GM18870 (cell line): Measurements from ENCODE around the gene RFXANK.
A peak's percentile ranks its signal among the peaks of the same experiment; 100 is the strongest.
"Not testable (repeated sequence)": the region's sequence is repeated elsewhere in the genome, so short reads cannot be mapped to it uniquely, and the experiment has no call there.

Source experiments
- ATAC-seq: cut with Tn5 transposase; IDR thresholded peaks from one replicate; pipeline ENCODE4 v1.9.1; 2021; ENCODE audit warnings: moderate library complexity; ENCODE audit not compliant: unreplicated experiment

RFXANK gene

GRCh38 chr19:19192078-19192882 is at the start of gene RFXANK, which contains the start of gene BORCS8:
RFXANK (plus strand) TSS chr19:19192258; CDS start chr19:19193947, 1,689 bp downstream.
BORCS8 (minus strand) TSS chr19:19192152; CDS start chr19:19192117, 35 bp downstream.
- peak; percentile 73 for ATAC-seq

DNA sequence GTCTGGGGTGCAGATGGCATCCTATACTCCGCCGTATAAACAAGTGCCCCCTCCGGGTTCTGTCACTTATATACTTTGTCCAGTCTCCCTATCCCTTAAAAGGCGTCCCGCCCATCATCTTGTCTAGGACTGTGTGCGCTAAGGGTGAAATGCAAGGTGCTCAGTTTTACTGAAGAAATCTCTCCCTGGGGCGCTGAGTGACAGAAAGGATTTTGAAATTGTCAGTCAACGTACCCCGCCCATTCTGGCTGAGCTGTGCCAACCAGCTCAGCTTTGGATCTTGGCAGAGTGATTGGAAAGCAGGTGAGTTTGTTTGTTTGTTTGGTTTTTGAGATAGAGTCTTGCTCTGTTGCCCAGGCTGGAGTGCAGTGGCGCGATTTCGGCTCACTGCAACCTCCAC is 49.7 kb upstream of the RFXANK start:
- no peak for ATAC-seq

GRCh38 chr19:19145281-19145680 is 46.8 kb upstream of the RFXANK start:
- no peak for ATAC-seq

- ATAC-seq, result no peak
Measured at GRCh38 chr19:19145684-19146608, 46.1 kb upstream of the RFXANK start.

DNA sequence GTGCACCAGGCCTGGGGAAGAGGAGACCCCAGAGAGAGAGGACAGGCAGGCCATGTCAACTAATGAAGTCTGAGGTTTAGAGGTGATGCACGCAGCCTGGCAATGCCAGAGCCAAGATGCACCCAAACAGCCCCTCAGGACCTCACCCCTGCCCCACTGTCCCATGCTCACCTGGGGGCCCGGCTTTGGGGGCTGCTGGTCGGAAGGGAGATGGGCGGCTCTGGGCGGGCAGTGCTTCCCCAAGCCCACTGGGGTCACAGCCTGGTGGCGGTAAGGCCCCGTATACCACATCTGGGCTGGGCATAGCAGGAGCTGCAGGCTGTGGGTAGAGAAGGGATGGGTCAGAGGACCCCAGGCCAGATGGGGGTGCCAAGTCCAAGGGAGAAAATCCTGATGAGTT is 45.2 kb upstream of the RFXANK start:
- no peak for ATAC-seq

- ATAC-seq, result no peak
Measured at GRCh38 chr19:19147344-19147743, 44.7 kb upstream of the RFXANK start.

GRCh38 chr19:19148504-19148903 is 43.6 kb upstream of the RFXANK start:
- ATAC-seq, result not testable (repeated sequence)

DNA sequence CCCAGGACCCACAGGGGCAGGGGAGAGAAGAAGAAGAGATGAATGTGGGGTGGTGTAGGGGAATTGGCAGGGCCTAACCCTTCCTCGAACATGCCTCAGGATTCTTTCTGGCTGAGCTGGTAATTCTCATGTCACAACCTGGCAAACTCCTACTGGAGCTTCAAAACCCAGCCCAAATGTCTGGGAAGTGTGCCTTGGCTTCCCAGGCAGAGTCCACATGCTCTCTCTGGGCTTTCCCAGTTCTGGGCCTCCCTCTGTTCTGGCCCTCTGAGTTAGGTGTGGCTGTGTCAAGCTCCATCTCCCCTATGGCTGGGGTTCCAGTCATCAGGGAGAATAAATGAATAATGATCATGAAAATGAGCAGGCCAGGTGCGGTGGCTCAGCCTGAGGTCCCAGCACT is 42.6 kb upstream of the RFXANK start:
- ATAC-seq, result no peak

GRCh38 chr19:19151418-19151817 is 40.6 kb upstream of the RFXANK start:
- ATAC-seq, result peak; percentile 42

- ATAC-seq, result no peak
Measured at GRCh38 chr19:19152668-19153384, 39.2 kb upstream of the RFXANK start.

DNA sequence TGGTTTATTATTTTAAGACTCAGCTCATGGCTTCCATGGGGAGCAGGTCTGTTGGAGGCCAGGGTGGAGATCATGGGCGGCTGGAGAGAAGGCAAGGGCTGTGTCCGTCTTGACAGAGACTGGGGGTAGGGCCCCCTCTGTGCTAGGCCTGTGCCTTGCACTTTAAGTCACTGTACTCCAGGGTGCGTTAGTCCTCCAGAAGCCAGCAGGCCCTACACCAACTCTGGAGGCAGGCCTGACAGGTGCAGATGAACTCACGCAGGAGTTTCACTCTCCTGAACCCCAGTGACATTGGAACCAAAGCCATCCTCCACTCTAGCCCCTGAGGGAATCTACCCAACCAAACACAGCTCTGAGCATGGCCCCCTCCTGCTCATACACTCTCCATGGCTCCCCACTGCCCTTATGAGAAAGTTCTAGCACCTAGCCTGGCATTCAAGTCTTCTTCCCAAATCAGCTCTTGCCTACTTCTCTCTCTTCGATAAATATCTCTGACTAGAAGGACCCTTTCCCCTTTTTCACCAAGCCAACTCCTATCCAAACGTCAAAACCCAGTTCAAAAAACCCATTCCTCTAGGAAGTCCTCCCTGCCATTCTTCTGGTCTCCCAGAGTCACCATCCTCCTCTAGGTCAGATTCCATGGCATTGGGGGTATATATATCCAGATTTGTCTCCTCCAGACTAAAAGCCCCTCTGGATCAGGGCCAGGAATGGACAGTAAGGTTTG is 37.1 kb upstream of the RFXANK start:
- ATAC-seq, result no peak

DNA sequence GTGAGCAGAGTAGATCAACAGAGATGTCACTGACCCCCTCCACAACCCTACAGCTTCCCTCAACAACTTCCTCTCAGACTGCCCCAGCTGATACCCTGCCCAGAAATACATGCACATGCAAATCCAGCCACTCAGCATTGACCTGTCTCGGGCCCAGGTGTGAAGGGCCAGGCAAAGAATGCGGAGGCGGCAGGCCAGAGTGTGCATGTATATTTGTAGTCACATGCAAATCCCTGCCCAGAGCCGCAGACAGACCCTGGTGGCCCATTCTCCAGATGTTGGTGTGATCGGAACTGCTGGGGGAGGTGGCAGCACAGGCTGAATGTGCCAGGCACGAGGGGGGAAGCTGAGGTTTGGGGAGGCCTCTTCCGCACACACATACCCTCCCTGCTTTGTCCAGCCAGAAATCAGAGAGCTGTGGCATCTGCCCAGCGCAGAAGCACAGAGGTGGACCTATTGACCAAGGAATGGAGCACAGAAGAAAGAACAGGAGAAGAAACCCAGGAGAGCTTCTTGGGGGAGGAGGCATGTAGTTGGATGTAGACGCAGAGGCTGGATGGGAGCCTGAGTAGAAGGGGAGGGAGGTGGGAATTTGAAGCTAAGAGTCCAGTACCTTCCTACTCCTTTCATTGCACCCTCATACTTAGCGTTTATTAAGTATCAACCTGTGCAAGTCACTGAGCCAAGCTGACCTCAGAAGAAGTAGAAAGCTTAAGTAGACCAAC is 36.4 kb upstream of the RFXANK start:
- no peak for ATAC-seq

DNA sequence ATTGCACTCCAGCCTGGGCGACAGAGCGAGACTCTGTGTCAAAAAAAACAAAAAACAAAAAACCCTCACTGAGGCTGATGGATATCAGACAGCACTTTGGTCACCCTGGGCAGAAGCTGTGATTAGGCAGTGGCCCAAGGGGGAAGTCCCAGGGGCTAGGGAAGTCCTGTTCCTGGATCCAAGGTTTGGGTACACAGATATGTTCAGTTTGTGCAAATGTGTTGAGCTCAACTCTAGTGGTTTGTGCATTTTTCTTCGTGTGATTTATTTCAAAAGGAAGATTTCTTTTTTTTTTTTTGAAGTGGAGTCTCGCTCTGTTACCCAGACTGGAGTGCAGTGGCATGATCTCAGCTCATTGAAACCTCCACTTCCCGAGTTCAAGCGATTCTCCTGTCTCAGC is 34.2 kb upstream of the RFXANK start:
- no peak for ATAC-seq

DNA sequence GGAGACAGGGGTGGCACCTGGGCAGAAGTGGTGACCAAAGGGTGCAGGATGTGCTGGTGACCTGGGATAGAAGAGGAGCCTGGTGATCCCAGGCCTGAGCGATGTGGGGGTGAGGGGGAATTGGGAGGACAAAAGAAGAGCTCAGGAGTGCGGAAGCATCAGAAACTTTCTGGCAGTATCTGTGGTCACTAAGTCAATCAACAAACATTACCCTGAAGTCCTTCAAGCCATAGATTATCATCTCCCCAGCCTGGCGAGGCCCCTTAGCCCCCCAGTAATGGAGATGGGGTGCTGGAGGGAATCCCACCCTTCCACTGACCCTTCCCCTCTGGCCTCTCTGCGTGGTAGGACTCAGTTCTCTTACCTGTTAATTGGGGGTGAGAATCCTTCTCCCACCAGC is 32.5 kb upstream of the RFXANK start:
- ATAC-seq, result no peak

GRCh38 chr19:19160461-19161035 is 31.5 kb upstream of the RFXANK start:
- ATAC-seq, result no peak

DNA sequence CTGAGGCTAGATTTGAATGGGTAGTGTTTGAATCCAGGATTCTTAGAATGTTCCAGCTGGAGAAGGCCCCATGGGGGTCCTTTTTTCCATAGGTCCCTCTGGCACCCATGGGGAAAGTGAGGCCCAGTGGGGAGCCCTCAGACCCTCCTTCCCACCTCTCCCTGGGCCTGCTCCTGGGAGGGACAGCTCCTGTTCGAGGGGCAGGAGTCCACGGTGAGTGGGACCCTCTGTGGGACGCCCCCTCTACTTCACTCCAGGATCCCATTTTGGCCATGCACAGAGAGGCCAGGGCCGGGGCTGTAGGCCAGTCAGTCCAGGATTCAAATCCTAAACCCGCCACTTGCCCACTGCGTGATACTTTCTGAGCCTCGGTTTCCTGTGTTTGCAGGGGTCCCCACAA is 29.6 kb upstream of the RFXANK start:
- no peak for ATAC-seq

- ATAC-seq, result no peak
Measured at GRCh38 chr19:19165396-19165795, 26.7 kb upstream of the RFXANK start.

- no peak for ATAC-seq
Measured at GRCh38 chr19:19167612-19168011, 24.4 kb upstream of the RFXANK start.

DNA sequence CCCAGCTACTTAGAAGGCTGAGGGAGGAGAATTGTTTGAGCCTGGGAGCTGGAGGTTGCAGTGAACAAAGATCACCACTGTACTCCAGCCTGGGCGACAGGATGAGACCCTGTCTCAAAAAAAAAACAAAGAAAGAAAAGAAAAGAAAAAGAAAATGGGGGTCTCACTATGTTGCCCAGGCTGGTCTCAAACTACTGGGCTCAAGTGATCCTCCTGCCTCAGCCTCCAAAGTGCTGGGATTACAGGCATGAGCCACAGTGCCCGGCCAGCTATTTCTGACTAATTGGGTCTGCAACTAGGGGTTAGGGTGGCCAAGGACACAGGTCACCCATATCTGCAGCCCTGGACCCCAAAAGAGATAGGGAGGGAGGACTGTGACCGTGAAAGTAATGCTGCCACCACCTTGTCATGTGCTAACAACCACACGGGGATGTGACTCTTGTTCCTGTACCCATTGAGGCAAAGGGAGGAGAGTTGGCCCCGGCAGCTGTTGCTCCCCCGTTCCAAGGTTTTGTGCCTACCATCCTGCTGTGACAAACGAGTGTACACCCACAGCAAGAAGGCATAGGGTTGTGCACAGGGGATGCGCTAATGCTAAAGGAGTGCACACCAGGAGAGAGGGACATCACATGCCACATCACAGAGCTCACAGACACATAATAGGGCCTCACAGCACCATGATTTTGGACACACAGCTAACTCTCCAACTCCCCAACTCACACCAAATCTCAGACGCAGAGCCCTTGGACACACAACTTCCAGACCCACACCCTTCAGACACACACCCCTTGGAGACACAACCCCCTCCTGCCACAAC is 22.6 kb upstream of the RFXANK start:
- ATAC-seq, result no peak
